HepG2 (cell line): ENCODE data around the gene CDC42SE2. TPM values are rescaled to one million over a fixed set of nuclear protein-coding genes. Genes with fewer than 3 reads are reported as not detected.

Experiments used
- ATAC-seq: fragments of 200-7000 bp; cut with Tn5 transposase; 3 replicates; pipeline ENCODE4 v1.9.1; 2020; ENCODE audit warnings: mild to moderate bottlenecking, moderate library complexity
- BruUV-seq: library from RNA; stranded (reverse); fragments of 400-500 nt; replicated peaks from 2 replicates; lab custom pipeline; 2021; lab: Mats Ljungman, UMichigan
- CTCF ChIA-PET: fragments of 300-600 bp; formaldehyde crosslinking; extraction: SDS; loops from one replicate; lab custom pipeline; 2021; ENCODE audit warnings: low total read pairs, inconsistent platforms, low intra/inter-chr PET ratio; lab: Yijun Ruan, JAX
- POLR2A ChIA-PET: fragments of 350-600 bp; sonication (Branson Sonifier 250); formaldehyde crosslinking; loops from one replicate; lab custom pipeline; 2020; ENCODE audit warnings: antibody characterized with exemption, inconsistent platforms; lab: Yijun Ruan, JAX
- DNase-seq: peaks from one replicate; pipeline ENCODE4 v3.0.0-alpha.2; 2015; ENCODE audit warnings: low spot score
- FAIRE-seq: peaks from 3 replicates; lab custom pipeline; 2011; peaks lifted over from hg19 to GRCh38; lab: Jason Lieb, UNC
- H2AFZ ChIP-seq: one replicate; pipeline ENCODE4 v1.6.1; 2011; ENCODE audit warnings: low read length, inconsistent platforms
- H3K27ac ChIP-seq: fragments of 300-600 bp; 3 replicates; pipeline ENCODE4 v1.8.0; 2011; ENCODE audit warnings: mixed run types, mild to moderate bottlenecking, mixed read lengths, low read length, inconsistent platforms; ENCODE audit not compliant: insufficient read depth; ENCODE audit errors: extremely low read length
- H3K27me3 ChIP-seq, 2 experiments: fragments of 200-600 bp in 1 of 2; 2 replicates in 1 of 2; 3 replicates in 1 of 2; pipeline versions ENCODE4 v1.6.0 to v1.8.0; 2011; ENCODE audit warnings: low read length in 2 of 2, mild to moderate bottlenecking in 2 of 2, moderate library complexity in 2 of 2, inconsistent platforms in 1 of 2; ENCODE audit not compliant: insufficient read depth in 2 of 2, control insufficient read depth in 1 of 2
- H3K36me3 ChIP-seq, 2 experiments: fragments of 200-600 bp in 1 of 2; replicated peaks in 1 of 2; 2 replicates in 1 of 2; 3 replicates in 1 of 2; pipeline versions ENCODE4 v1.5.1 to v1.8.0; 2011; ENCODE audit warnings: low read length in 2 of 2, inconsistent platforms in 1 of 2; ENCODE audit not compliant: insufficient read depth in 2 of 2, control insufficient read depth in 1 of 2
- H3K4me1 ChIP-seq: 2 replicates; pipeline ENCODE4 v1.5.1; 2012; ENCODE audit warnings: low read length, inconsistent platforms; ENCODE audit not compliant: insufficient read depth
- H3K4me2 ChIP-seq: 2 replicates; pipeline ENCODE4 v1.6.0; 2011; ENCODE audit warnings: low read depth, low read length, inconsistent platforms
- H3K4me3 ChIP-seq, 3 experiments: fragments of 200-600 bp in 1 of 3; sonication (generic), shearing (Covaris generic) in 1 of 3; replicated peaks in 1 of 3; 2 replicates each; pipeline ENCODE4 v1.5.1; 2011 to 2016; ENCODE audit warnings: low read length in 3 of 3, inconsistent platforms in 2 of 3, low read depth in 2 of 3, mild to moderate bottlenecking in 2 of 3, control low read depth in 1 of 3, mixed read lengths in 1 of 3; ENCODE audit not compliant: insufficient read depth in 1 of 3
- H3K79me2 ChIP-seq: one replicate; pipeline ENCODE4 v1.6.1; 2011; ENCODE audit warnings: low read length, inconsistent platforms; ENCODE audit not compliant: insufficient read depth
- H3K9ac ChIP-seq: 2 replicates; pipeline ENCODE4 v1.6.0; 2011; ENCODE audit warnings: mild to moderate bottlenecking, low read depth, low read length, inconsistent platforms; ENCODE audit not compliant: insufficient read depth
- H3K9me3 ChIP-seq: 2 replicates; pipeline ENCODE4 v1.5.1; 2012; ENCODE audit warnings: mild to moderate bottlenecking, low read length
- H4K20me1 ChIP-seq: 2 replicates; pipeline ENCODE4 v1.6.0; 2011; ENCODE audit warnings: inconsistent platforms, mild to moderate bottlenecking, low read length, moderate library complexity; ENCODE audit not compliant: insufficient read depth
- DPF2 ChIP-seq: sonication (generic); formaldehyde crosslinking; IDR thresholded peaks from 2 replicates; pipeline ENCODE4 v1.4.0; 2020; ENCODE audit warnings: mild to moderate bottlenecking, low read depth, missing genetic modification reagents, borderline replicate concordance
- NPAS2 ChIP-seq: sonication (generic); formaldehyde crosslinking; IDR thresholded peaks from 2 replicates; pipeline ENCODE4 v1.8.0; 2022; ENCODE audit warnings: mild to moderate bottlenecking, missing genetic modification reagents, borderline replicate concordance
- ZNF24 ChIP-seq: fragments of 450-650 bp; IDR thresholded peaks from 2 replicates; pipeline ENCODE4 v1.6.1; 2017; ENCODE audit warnings: antibody characterized with exemption, mild to moderate bottlenecking
- ZNF572 ChIP-seq: sonication (generic); formaldehyde crosslinking; IDR thresholded peaks from 2 replicates; pipeline ENCODE4 v1.5.1; 2020; ENCODE audit warnings: mild to moderate bottlenecking, missing genetic modification reagents
- WGBS: methylation state at CpG from one replicate; pipeline ENCODE4 v1.1.6; 2017; ENCODE audit warnings: low lambda C conversion rate; 5-methylcytosine and 5-hydroxymethylcytosine counted together
- in situ Hi-C: cut with HindIII; loops from 2 replicates; pipeline ENCODE4 v1.10.0; 2017; ENCODE audit warnings: low pct_unique_long_range_greater_than_20kb; ENCODE audit not compliant: extremely low pct_ligation_motif_present
- intact Hi-C: fragments of 100-400 bp; cut with micrococcal nuclease; formaldehyde crosslinking; loops from one replicate; pipeline ENCODE4 v1.10.0; 2022; ENCODE audit not compliant: unreplicated experiment
- polyA plus RNA-seq, 8 experiments: library from polyadenylated mRNA; depleted of rRNA in 3 of 8; stranded (reverse) in 7 of 8; unstranded in 1 of 8; fragments of >200 nt; fragmentation: Illumina TruSeq in 4 of 8; extraction: Trizol in 4 of 8; gene quantifications; 2 replicates each; pipeline versions ENCODE4 v1.2.1 to v1.2.3, GENCODE V29; 2011 to 2016; ENCODE audit warnings: low read depth in 4 of 8, missing spikeins in 1 of 8, mixed read lengths in 1 of 8; ENCODE audit not compliant: insufficient read depth in 1 of 8
- total RNA-seq, 5 experiments: library from RNA; depleted of rRNA; stranded (reverse); fragments of >200 nt; fragmentation: Illumina TruSeq; extraction: Trizol; gene quantifications; 2 replicates each; pipeline ENCODE4 v1.2.3, GENCODE V29; 2016; ENCODE audit warnings: low read depth in 1 of 5
- TF ChIP-seq, protein P1 (sequence below): sonication (generic); formaldehyde crosslinking; IDR thresholded peaks from 2 replicates; pipeline ENCODE4 v1.8.0; 2023; ENCODE audit warnings: mild to moderate bottlenecking, missing genetic modification reagents
- TF ChIP-seq, protein P2 (sequence below): sonication (generic); formaldehyde crosslinking; IDR thresholded peaks from 2 replicates; pipeline ENCODE4 v1.4.0; 2020; ENCODE audit warnings: missing genetic modification reagents
- TF ChIP-seq, protein P3 (sequence below): sonication (generic); formaldehyde crosslinking; IDR thresholded peaks from 2 replicates; pipeline ENCODE4 v1.8.0; 2022; ENCODE audit warnings: mild to moderate bottlenecking, missing genetic modification reagents

CDC42SE2 gene
- total and polyA plus RNA-seq, 2 of the 13 experiments (the other 11 are each of a cell fraction or from before 2014, with no cell fraction given): 19.6 to 25.0 TPM

DNA sequence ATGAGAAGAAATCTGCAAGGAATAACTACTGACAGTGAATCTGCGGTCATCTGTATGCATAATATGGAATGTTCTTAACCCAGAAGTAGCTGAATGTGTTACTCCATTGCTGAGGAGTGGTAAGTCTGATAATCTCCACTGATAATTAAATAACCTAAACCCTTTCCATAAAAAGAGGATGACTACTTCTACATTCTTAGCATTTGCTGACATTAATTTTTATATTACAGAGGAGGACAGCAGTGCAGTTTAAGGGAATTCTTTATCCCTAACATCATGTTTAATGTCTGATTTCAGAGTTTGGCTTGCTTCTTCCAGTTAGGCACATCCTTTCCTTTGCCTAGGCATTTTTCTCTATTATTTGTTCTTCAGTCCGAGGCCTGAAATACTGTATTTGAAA, 52.2 kb downstream of the CDC42SE2 start:
- Histone ChIP-seq H3K9ac (no peak overlapping the region), H3K27ac (no peak overlapping the region), H3K4me3 (no peak overlapping the region), H4K20me1 (no peaks in the 10 kb centered on the region), H3K79me2 (peaks cover 57% of the 10 kb centered on the region), H3K27me3 (no peaks in the 10 kb centered on the region), H3K9me3 (no peaks in the 10 kb centered on the region), H3K4me1 (peaks cover 29% of the 10 kb centered on the region), H3K36me3 (peaks cover 2 to 8% of the 10 kb centered on the region in 2 experiments; a peak in 3 of 5 replicates), H2AFZ (no peak overlapping the region), H3K4me2 (no peak overlapping the region)
- ChIA-PET CTCF (no interaction called here), POLR2A (no interaction called here)
- in situ Hi-C loops (no loop called here), intact Hi-C loops (no loop called here)
- FAIRE-seq (no peak), DNase-seq (no peak), ATAC-seq (no peak)
- TF ChIP-seq, protein P1, sequence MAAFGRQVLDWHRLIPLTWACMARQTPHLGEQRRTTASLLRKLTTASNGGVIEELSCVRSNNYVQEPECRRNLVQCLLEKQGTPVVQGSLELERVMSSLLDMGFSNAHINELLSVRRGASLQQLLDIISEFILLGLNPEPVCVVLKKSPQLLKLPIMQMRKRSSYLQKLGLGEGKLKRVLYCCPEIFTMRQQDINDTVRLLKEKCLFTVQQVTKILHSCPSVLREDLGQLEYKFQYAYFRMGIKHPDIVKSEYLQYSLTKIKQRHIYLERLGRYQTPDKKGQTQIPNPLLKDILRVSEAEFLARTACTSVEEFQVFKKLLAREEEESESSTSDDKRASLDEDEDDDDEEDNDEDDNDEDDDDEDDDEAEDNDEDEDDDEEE (CRISPR knock-in tag): no peak
- TF ChIP-seq, protein P2, sequence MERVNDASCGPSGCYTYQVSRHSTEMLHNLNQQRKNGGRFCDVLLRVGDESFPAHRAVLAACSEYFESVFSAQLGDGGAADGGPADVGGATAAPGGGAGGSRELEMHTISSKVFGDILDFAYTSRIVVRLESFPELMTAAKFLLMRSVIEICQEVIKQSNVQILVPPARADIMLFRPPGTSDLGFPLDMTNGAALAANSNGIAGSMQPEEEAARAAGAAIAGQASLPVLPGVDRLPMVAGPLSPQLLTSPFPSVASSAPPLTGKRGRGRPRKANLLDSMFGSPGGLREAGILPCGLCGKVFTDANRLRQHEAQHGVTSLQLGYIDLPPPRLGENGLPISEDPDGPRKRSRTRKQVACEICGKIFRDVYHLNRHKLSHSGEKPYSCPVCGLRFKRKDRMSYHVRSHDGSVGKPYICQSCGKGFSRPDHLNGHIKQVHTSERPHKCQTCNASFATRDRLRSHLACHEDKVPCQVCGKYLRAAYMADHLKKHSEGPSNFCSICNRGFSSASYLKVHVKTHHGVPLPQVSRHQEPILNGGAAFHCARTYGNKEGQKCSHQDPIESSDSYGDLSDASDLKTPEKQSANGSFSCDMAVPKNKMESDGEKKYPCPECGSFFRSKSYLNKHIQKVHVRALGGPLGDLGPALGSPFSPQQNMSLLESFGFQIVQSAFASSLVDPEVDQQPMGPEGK: no peak
- TF ChIP-seq DPF2 (no peak), NPAS2 (no peak), ZNF572 (CRISPR knock-in tag) (no peak), ZNF24 (no peak)
- TF ChIP-seq, protein P3, sequence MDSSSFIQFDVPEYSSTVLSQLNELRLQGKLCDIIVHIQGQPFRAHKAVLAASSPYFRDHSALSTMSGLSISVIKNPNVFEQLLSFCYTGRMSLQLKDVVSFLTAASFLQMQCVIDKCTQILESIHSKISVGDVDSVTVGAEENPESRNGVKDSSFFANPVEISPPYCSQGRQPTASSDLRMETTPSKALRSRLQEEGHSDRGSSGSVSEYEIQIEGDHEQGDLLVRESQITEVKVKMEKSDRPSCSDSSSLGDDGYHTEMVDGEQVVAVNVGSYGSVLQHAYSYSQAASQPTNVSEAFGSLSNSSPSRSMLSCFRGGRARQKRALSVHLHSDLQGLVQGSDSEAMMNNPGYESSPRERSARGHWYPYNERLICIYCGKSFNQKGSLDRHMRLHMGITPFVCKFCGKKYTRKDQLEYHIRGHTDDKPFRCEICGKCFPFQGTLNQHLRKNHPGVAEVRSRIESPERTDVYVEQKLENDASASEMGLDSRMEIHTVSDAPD (CRISPR knock-in tag): no peak
- BruUV-seq: no TSS peak
- 98% methylated on average over 2 of the region's 2 CpGs for WGBS
